Spinal cord (tissue), 10 donors: ENCODE results near the gene FRMD4A. TPM values are rescaled to one million over a fixed set of nuclear protein-coding genes. Genes with fewer than 3 reads are reported as not detected.
A peak's percentile ranks its signal among the peaks of the same experiment; 100 is the strongest.
"Not testable (repeated sequence)": the region's sequence is repeated elsewhere in the genome, so short reads cannot be mapped to it uniquely, and the experiment has no call there.

Experiments
- DNase-seq, 6 donors: peaks; one replicate each; pipeline versions ENCODE4 v3.0.0 to v3.0.0-alpha.2; 2013 to 2015; ENCODE audit warnings: low spot score in 6 of 6, low read depth in 4 of 6
- H3K27ac ChIP-seq: one replicate; pipeline ENCODE4 v1.5.1; 2013; ENCODE audit warnings: low read depth, low read length, control low read depth
- H3K27me3 ChIP-seq: one replicate; pipeline ENCODE4 v1.6.1; 2013; ENCODE audit warnings: low read length; ENCODE audit not compliant: control insufficient read depth, insufficient read depth
- H3K36me3 ChIP-seq: one replicate; pipeline ENCODE4 v1.6.1; 2013; ENCODE audit warnings: low read length; ENCODE audit not compliant: control insufficient read depth, insufficient read depth
- H3K4me1 ChIP-seq: one replicate; pipeline ENCODE4 v1.6.1; 2013; ENCODE audit warnings: low read length; ENCODE audit not compliant: control insufficient read depth, insufficient read depth
- H3K4me3 ChIP-seq: one replicate; pipeline ENCODE4 v1.5.1; 2013; ENCODE audit warnings: low read depth, low read length, control low read depth
- H3K9me3 ChIP-seq: one replicate; pipeline ENCODE4 v1.6.1; 2013; ENCODE audit warnings: low read length; ENCODE audit not compliant: control insufficient read depth, insufficient read depth
- WGBS: methylation state at CpG from one replicate; pipeline ENCODE4 v1.1.5; 2013; ENCODE audit warnings: missing lambda C conversion rate; ENCODE audit not compliant: insufficient coverage; 5-methylcytosine and 5-hydroxymethylcytosine counted together
- polyA plus RNA-seq, 2 donors: library from polyadenylated mRNA; unstranded; fragments of 120-200 nt; gene quantifications; one replicate each; pipeline ENCODE4 v1.2.1, GENCODE V29; 2013; ENCODE audit not compliant: insufficient read length in 2 of 2
- total RNA-seq, 2 donors: library from RNA; depleted of rRNA in 1 of 2; stranded (reverse); fragments of 120-200 nt in 1 of 2; fragments of >200 nt in 1 of 2; gene quantifications; one replicate each; pipeline versions ENCODE4 v1.2.3 to v1.2.4, GENCODE V29; 2013 to 2014
- donor health status: healthy.

FRMD4A gene
- total and polyA plus RNA-seq, 4 donors: 75.4 to 97.8 (median 91.8) TPM

DNA sequence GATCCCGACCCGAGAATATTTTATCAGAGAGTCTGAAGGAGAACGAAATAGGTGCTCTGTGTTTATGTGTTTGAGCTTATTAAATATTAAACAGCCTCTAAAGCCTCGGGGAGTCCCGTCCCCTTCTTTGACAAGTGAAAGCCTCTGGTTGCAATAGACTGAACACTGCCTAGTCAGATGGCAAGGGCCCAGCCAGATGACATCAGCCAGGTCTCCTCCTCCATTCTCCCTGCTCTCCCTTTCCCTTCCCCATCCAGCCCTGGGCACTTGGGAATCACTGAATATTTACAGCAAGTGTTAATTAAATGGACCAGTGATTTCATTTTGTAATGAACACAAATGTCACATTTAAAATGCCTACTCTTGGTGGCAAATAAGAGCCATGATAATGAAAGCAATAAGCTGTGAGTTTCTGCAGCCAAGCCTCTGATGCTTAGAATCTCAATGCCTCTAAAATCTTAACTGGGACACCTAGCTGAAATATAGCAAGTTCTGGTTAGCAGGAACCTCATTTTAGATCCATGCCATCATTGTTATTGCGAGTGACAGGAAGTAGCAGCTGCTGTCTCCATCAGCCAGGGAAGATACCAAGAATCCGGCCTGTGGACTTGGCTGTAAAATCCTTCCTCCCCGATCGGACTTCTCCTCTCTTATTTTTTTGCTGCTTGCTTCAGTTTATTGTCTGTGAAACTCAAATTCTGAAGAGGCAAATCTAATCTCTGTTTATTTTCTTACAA, 541.8 kb downstream of the FRMD4A start:
- DNase-seq: peak in 2 of 6 donors; percentile 84 to 87
- peaks cover 37% of the 10 kb centered on the region for H3K4me1 ChIP-seq
- H3K27ac ChIP-seq: peak overlapping the region; percentile 81
- H3K36me3 ChIP-seq: peaks cover 17% of the 10 kb centered on the region
- H3K9me3 ChIP-seq: no peaks in the 10 kb centered on the region
- H3K27me3 ChIP-seq: no peaks in the 10 kb centered on the region
- WGBS: 34% methylated on average over 6 of the region's 9 CpGs
- H3K4me3 ChIP-seq: no peak overlapping the region

DNA sequence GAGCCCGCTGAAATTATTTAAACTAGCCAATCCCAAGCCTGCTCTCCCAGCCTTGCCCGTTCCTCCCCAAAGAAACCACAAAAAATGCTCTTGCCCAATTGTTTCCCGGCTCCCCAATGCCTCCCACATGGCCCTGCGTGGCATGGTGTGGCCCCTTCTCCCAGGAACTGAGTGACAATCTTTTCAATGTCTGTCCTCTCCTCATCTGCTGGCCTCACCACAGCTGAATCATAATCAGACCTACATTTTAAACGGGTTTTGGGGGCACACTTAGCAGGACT, 542.5 kb downstream of the FRMD4A start:
- Histone ChIP-seq H3K36me3 (peaks cover 16% of the 10 kb centered on the region), H3K27ac (peak overlapping the region; percentile 81), H3K9me3 (no peaks in the 10 kb centered on the region), H3K4me3 (no peak overlapping the region), H3K27me3 (no peaks in the 10 kb centered on the region), H3K4me1 (peaks cover 37% of the 10 kb centered on the region)
- DNase-seq: no peak
- WGBS: 63% methylated on average over 4 of the region's 5 CpGs

DNA sequence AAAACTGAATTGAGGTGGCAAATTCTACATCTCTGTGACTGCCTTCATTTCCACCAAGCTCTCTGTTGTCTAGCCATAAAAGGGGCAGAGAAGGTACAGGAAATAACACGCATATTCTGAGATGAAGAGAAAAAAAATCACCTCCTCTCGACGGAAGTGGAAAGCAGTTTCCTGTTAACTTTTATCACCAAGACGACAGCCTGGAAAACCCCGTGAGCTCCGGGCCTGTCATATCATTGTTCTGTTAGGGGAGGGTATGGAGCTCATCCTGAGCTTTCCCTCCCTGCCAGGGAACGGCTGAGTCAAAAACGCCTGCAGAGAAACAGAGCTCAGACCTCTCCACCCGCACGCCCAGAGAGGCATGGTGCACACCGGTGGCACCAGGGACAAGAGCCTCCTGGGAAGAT, 543.7 kb downstream of the FRMD4A start:
- Histone ChIP-seq H3K9me3 (no peaks in the 10 kb centered on the region), H3K27ac (peak overlapping the region; percentile 62), H3K36me3 (peaks cover 11% of the 10 kb centered on the region), H3K4me1 (peaks cover 33% of the 10 kb centered on the region), H3K4me3 (no peak overlapping the region), H3K27me3 (no peaks in the 10 kb centered on the region)
- no CpG with 5 or more reads among the region's 11 CpGs for WGBS
- DNase-seq: peak in 1 of 6 donors; percentile 20

DNA sequence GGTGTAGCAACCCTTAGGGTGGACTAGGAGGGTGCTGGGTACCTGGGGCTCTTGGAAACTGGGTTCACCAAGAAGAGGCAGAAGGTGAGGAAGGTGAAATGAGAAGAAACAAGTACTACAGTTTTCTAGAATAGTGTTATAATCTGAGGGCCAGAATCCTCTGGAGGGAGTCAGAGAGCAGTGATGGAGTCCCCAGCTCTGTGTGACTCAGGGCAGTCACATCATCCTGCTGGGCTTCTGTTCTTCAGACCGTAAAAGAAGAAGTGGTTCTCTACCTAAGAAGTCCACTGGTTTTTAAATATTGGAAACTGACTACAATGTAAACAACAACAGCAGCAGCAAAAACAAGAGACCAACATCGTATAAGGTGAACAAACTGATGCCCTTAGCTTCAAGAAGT, 546.7 kb downstream of the FRMD4A start:
- peak in 1 of 6 donors; percentile 33 for DNase-seq
- Histone ChIP-seq H3K27ac (no peak overlapping the region), H3K36me3 (no peaks in the 10 kb centered on the region), H3K27me3 (no peaks in the 10 kb centered on the region), H3K9me3 (no peaks in the 10 kb centered on the region), H3K4me3 (no peak overlapping the region), H3K4me1 (peaks cover 18% of the 10 kb centered on the region)
- WGBS: no CpG with 5 or more reads among the region's 2 CpGs

DNA sequence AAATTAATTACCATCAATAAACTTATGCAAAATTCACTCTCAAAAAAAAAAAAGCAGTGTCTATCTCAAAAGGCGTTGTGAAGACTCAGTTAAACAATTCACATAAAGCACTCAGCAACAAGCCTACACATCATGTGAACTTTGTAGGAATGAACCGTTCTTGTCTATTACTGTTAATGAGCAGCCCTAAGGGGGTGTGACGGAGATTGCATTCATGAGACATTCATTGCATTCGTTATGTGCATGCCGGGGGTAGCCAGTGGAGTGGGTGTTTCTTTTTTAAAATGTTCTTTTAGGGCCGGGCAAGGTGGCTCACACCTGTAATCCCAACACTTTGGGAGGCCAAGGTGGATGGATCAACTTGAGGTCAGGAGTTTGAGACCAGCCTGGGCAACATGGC, 551.0 kb downstream of the FRMD4A start:
- Histone ChIP-seq H3K27me3 (no peaks in the 10 kb centered on the region), H3K27ac (no peak overlapping the region), H3K36me3 (no peaks in the 10 kb centered on the region), H3K4me1 (peaks cover 4% of the 10 kb centered on the region), H3K4me3 (no peak overlapping the region), H3K9me3 (no peaks in the 10 kb centered on the region)
- DNase-seq: no peak
- no CpG with 5 or more reads among the region's 6 CpGs for WGBS

DNA sequence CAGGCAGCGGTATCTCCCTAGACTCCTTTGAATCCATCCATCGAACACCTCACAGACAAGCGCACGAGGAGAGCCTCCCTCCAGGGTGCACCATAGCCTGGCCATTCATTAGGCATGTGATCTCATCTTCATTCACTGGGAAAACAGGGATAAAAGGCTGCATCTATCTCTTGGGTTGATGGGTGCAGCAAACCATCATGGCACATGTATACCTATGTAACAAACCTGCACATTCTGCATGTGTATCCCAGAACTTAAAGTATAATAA, 552.1 kb downstream of the FRMD4A start:
- not testable (repeated sequence) for H3K9me3 ChIP-seq, H3K27ac ChIP-seq, H3K4me3 ChIP-seq, H3K27me3 ChIP-seq, H3K36me3 ChIP-seq, H3K4me1 ChIP-seq
- WGBS: 80% methylated on average over 4 of the region's 4 CpGs
- peak in 1 of 6 donors; percentile 44 for DNase-seq

DNA sequence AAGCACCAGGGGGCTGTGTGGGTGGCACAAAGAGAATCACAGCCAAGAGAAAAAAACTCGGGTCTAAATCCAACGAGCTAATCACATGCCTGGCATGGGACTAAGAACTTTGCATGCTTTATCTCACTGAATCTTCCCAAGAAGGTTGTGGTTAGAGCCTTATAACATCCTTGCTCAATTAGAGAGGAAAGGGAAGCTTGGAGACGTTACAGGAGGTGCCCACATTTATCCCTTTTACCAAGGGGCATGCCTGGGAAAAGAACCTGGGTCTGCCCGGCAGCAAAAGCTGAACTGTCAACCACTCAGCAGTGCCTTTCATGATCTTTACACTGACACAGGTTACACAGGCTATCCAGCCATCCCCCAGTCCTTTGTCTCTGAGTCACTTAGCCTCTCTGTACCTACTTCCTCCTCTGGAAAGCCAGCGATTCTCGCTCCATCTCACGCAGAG, 553.8 kb downstream of the FRMD4A start:
- Histone ChIP-seq H3K27me3 (no peaks in the 10 kb centered on the region), H3K27ac (no peak overlapping the region), H3K36me3 (no peaks in the 10 kb centered on the region), H3K4me3 (no peak overlapping the region), H3K9me3 (no peaks in the 10 kb centered on the region), H3K4me1 (peaks cover 4% of the 10 kb centered on the region)
- WGBS: 50% methylated on average over 2 of the region's 7 CpGs
- DNase-seq: no peak

DNA sequence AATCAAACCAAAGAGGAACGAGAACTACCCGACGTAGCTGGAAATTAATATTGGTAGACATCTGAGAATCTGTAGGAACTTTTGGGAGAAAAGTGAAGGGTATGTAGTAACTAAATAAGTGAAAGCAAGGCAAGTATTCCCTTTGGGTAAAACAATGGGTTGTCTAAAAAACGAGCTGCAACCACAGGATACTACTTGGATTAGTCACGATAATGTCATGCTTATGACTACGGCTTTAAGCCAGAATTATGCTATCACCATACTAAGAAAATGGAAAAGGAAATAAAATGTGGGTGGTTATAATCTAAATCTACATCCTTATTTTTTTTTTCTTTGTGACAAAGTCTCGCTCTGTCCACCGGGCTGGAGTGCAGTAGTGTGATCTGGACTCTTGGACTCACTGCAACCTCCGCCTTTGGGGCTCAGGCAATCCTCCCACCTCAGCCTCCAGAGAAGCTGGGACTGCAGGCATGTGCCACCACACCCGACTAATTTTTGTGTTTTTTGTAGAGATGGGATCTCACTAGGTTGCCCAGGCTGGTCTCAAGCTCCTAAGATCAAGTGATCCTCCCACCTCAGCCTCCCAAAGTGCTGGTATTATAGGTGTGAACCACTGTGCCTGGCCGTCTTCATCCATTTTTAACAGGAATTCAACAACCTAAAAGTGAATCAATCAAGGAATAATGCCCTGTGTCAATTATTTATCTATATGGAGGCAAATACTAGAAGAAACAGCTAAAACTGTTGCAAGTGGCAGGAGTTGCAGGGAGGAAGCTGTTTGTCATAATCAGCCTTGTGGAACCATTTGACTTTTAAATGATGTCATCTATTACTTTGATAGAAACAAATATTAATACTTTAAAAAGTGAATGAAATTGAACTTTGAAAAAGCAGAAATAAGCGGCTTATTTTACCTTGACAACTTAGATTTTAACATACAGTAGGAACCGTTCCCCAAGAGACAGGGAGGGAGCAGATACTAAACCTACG, 554.6 kb downstream of the FRMD4A start:
- WGBS: 100% methylated on average over 6 of the region's 14 CpGs
- no peak for DNase-seq
- Histone ChIP-seq H3K4me3 (no peak overlapping the region), H3K9me3 (no peaks in the 10 kb centered on the region), H3K36me3 (no peaks in the 10 kb centered on the region), H3K4me1 (peaks cover 4% of the 10 kb centered on the region), H3K27me3 (no peaks in the 10 kb centered on the region), H3K27ac (no peak overlapping the region)

DNA sequence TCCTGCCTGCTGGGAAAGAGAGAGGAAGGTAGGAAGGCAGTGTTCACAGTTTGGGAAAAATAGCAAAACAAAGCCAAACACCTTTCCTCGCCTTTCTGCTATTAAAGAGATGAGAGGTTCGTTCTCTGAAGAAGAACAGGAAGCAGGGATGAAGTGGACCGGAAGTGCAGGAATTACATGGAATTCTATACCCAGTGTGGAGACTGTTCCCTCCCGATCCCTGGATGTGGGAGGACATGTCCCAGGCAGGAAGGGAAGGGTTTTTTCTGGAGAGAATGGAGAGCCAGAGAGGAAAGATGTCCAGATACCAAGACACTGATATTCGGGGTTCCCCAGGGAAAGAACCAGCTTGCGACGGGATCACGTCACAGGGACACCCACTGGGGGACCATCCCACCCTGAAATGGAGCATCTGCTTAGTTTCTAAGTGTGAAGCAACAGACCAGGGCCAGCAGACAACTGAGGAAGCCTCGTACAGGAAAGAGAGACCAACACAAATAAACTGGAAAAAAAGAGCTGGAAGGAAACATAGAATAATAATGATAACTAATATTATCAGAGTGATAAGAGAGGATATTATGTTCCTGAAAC, 556.3 kb downstream of the FRMD4A start:
- H3K9me3 ChIP-seq: no peaks in the 10 kb centered on the region
- no peak for DNase-seq
- no peaks in the 10 kb centered on the region for H3K27me3 ChIP-seq
- WGBS: 94% methylated on average over 8 of the region's 9 CpGs
- H3K27ac ChIP-seq: no peak overlapping the region
- peaks cover 4% of the 10 kb centered on the region for H3K4me1 ChIP-seq
- no peaks in the 10 kb centered on the region for H3K36me3 ChIP-seq
- no peak overlapping the region for H3K4me3 ChIP-seq
